ENCODE measurements around the gene WIPF1.

WIPF1 gene

DNA sequence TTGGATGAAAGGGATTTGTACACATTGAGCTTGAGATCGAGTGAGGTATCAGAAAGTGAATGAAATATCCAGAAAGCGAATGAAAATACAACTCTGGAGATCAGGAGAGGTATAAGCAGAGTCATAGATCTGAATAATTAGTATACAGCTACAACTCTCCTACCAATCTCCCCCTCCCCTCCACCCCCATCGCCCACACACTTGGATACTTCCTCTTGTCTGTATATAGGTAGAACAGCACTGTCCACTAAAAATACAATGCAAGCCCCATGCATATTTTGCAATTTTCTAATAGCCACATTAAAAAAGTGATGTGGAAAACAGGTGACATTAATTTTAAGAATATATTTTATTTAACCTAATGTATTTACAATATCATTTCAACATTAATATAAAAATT lies 23.7 kb upstream of the WIPF1 start:
- DNase-seq (ENCODE audit: low read depth), result no peak

DNA sequence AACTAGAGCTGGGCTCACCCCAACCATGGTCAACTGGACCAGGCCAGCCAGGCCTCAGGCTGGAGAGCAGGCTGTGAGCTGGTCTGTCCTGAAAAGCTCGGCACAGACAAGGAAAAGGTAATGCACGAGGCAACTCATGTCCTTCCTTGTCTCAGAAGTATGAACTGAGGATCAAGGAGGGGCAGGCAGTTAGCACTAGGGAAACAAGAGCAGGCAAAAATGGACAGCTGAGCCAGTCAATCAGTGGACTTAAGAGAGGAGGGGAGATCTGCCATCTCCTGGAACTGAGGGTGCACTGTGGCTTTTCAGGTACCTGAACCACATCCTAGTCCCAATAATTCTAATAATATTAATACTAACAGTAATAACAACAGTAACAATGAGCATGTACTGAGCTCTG lies 20.6 kb upstream of the WIPF1 start:
- no peak for DNase-seq (ENCODE audit: low read depth)

DNA sequence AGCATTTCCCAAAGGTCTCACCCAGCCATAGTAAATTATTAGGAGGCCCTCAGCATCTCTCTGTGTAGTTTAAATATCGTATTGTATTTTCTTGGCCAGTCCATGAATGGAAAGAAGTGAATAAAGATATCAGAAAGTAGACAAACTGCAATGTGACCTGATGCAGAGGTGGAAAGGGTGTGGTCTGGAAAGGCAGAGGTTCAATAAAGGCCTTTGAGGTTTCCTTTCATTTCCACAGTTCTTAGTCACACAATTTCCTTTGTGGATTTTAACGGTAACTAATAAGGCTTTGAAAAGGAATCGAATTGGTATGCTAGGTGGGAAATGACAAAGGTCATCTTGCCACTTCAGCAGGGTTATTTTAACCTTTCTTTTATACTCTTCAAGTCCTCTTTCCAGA lies 20.1 kb upstream of the WIPF1 start:
- DNase-seq (ENCODE audit: low read depth), result no peak

DNA sequence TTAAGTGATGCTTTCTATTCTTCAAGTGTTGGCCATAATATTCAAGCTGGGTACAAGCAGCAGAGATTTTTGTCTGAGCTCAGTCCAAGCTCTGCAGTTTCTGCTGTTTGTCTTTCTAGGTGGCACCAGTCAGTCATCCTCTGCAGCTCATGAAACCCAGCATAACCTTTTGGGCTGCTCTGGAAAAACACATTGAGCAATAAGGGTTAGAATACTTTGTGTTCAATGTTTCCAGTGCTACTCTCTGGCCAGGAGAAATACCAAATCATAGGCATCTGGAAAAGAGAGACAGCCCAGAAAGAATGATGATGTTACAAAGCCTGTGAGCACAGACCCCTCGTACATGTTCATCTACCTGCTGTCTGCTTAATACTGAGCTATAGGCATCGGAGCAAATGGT lies 19.5 kb upstream of the WIPF1 start:
- DNase-seq (ENCODE audit: low read depth), result no peak

DNA sequence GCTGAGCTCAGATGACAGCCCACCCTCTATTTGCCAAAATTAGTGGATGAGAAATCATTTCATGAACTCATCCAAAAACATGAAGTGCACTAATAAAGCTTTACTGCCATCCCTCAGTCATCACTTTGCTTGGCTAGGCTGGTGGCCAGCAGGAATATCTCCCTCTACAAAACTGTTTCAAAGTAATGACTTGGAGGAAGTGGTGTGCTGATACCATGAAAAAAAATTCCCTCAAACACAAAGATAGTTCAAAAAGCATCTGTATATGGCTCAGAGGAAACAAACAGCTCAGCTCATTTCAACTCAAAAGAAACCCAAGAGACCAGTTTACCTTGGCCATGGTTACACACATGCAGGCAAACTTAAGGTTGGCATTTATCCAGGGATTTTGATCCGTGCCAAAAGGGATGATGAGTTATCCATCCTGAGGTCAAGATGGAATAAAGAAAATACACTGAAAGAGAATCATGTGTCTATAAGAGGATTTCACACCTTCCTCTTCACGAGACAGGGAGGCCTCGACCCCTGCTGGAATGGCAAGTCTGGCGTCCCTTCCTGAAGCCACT lies 18.4 kb upstream of the WIPF1 start:
- DNase-seq (ENCODE audit: low read depth), result no peak

DNA sequence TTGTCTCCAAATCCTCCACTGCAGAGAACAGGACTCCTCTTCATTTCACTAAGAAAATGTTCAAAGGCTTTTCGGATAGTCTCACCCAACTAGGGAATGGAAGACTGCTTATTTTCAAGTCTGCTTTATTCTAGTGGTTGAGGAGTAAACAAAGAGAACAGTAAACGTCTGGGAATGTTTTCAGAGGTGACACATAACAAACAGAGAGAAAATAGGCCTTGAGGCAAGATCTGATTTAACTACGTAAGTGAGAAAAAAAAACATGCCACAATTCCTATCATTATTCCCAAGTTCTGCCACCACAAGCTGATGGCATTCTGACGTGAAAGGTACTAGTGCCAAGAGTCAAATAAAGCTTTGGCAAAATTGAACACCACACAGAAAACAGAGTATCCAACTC lies 16.7 kb upstream of the WIPF1 start:
- DNase-seq (ENCODE audit: low read depth), result no peak

DNA sequence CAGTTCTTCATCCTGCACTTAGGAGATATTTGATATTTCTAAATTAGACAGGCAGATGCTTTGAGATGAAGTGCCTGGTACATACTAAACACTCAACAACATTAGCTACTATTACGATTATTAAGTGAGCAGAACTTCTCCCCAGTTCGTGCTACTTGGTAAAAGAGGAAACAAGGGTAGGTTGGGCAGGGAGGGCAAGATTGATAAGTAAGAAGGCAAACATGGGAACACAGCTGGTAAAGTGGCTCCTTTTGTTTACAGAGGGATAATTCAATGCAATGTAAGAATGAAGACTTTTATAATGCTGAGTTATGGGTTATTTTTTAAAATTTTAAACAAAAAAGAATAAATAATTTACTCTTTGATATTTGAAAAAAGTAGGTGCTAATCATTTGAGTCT lies 15.9 kb upstream of the WIPF1 start:
- DNase-seq (ENCODE audit: low read depth), result no peak

DNA sequence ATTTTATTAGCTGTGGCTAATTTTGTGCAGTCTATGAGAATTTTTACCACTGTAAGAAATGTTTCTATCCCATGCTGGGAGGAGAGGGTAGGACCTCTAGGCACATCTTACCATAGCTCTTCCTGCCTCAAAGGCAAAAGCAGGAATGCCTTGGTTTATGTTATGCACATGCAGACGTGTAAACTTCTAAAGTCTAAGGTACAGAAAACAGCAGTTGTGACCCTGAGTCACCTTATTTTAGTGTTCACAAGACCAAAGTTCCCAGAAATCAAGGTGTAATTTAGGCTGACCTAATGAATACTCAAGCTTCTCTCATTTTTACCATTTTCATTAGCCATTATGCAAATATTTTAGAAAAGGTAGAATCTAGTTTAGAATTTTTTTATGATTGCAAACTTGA lies 15.4 kb upstream of the WIPF1 start:
- DNase-seq (ENCODE audit: low read depth), result no peak

DNA sequence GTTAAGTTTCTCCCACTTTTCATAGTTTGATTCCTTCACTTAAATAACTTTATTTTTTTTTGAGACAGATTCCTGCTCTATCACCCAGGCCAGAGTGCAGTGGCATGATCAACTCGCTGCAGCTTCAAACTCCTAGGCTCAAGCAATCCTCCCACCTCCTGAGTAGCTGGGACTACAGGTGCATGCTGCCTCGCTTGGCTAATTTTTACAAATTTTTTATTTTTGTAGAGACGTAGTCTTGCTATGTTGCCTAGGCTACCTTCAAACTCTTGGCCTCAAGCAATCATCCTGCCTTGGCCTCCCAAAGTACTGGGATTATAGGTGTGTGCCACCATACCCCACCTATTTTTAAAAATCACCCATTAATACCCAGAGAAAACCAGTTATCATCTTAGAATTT lies 14.2 kb upstream of the WIPF1 start:
- no peak for DNase-seq (ENCODE audit: low read depth)

DNA sequence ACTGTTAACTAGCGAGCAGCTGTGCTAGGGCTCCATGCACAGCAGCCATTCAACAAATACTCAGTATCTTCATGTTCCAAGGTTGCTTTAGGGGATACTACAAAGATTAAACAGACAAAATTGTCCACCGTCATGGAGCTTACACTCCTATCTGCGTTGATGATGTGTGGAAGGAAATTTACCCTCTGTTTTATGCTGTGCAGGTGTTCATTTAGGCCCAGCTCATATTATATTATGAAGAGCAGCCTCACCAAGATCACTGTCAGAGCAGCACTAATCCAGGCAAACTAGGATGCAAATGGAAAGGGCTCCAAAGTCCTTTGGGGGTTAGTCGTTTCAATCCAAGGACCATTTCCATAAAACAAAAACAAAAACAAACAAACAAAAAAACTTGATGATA lies 13.4 kb upstream of the WIPF1 start:
- DNase-seq (ENCODE audit: low read depth), result no peak

DNA sequence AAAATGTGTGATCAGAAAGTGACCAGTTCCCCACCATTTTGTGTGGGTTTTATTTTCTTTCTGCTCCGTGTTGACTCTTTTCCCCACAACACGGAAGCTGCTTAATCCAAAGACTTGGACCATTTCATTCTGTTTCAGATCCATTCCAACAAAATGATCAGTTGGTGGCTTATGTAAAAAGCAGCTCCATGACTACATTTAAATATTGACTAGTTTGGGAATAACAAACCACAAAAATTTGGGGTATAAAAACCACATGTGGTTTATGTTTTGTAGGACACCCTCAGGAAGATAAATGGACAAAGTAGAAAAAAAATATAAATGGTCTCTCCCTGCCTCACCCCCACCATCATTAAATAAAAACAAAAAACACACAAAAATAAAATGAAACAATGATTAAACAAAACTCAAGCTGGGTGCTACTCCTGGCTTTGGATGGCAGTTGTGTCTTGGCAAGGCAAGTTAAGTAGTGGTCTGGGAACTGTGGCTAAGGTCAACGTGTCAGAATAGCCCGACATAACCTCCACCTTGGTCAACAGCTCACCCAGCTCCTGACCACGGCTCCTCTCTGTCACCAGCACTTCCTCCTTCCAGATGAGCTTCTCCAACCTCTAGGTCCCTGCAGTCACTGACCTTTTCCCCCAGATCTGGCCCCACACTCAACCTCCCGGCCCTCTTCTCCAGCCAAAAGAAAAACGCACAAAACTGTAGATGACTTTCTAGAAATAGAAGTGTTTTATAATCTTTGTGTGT lies 12.8 kb upstream of the WIPF1 start:
- DNase-seq (ENCODE audit: low read depth), result no peak

DNA sequence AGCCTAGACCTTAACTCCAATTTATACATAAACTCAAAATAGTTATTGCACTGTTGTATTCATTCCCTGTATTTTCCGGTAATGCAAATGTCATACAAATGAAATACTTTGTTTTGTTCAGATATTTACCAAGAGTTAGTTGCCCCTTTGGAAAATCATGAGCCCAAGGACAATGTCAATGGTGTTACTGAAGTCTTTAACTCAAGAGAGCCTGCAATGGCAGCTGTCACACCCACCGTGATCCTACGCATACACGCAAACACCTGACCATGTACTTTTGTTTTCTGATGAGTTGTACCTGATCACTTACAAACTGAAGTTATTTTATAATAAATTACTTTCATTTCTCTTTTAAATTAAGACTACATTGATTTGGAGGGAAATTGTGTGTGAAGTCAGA lies 11.7 kb upstream of the WIPF1 start:
- DNase-seq (ENCODE audit: low read depth), result no peak

DNA sequence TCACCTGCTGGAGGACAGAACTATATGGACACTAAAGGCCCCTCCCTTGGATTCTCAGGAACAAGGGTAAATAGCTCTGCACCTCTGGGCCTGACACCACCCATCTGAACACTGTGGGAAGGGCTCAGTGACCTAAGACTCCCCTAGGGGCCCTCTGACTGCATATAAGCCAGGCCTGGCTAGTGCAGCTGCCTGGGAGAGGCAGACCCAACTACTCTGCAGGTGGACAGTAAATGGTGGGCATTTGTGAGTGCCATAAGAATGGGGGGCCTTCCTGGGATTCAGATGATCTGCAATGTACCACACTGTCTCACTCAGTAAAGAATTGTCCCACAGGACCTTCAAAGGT lies 11.2 kb upstream of the WIPF1 start:
- DNase-seq (ENCODE audit: low read depth), result no peak

DNA sequence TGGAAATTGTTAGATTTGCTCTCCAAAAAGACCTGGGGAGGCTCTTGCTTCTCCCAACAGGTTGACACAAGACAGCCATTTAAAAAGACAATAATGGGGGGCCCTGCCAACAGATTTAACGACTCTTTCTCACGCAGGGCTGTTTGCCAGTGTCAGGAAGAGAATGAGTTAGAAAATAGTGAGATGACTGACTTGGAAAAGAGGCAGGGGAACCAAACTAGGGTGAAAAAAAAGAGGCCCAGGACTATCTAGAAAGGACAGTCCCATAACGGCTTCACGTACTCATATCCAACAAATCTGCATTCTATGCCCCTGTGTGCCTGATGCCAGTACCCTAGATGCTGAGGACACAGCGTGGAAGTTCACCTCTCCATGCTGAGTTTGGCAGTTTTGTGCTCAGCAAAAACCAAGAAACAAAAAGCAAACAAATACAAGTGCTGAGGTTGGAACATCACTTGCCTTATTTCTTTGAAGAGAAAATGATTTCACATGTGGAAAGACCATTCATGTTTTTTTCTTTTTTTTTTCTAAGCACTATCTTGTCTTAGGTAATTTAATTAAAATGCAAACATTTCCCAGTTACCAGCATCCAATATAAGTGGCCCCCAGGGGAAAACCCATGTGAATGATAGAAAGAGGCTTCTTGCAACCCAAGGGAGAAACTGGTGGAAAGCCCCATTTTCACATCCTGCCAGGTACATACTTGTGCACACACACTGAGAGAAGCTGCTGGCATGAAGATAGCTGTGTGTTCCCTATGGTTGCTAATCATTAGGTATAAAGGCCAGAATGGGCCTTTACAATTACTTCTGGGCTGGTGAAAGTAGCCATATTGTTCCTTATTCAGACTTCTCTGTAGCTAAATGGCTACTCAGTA lies 10.6 kb upstream of the WIPF1 start:
- DNase-seq (ENCODE audit: low read depth), result no peak

DNA sequence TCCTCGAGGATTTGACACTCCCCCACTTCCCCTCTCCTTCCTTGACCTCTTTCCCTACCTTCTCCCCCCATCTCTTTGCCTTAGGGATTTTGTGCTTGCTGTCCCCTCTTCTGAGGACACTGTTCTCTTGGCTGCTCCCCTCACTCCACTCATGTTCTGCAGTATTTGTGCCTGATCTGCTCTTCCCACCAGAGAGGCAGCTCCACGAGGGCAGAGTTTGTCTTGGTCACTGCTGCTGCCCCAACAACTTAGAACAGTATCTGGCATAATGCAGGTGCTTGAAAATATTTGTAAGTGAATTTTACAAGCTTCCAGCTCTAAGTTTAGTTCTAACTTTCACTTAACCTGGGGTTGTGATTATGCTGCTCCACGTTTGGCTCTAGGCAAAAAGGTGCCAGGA lies 10.0 kb upstream of the WIPF1 start:
- DNase-seq (ENCODE audit: low read depth), result no peak

DNA sequence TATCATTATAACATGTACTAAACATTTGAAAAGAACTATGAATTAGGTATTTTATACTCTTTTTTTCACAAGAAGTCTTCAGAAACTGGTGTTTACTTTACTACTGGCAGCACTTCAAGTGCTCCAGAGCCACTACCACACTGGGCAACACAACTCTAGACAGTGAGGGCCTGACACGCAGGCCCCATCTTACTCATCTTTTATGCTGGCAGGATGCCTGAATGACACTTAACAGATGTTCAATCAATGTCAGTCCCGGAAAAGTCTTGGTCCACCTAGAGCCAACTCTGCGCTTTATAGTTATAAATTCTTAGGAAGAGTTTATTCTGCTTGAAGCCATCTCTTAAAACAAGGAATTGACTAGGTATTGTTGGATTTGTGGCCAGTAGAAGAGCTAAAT lies 8.7 kb upstream of the WIPF1 start:
- DNase-seq (ENCODE audit: low read depth), result peak; percentile 29

DNA sequence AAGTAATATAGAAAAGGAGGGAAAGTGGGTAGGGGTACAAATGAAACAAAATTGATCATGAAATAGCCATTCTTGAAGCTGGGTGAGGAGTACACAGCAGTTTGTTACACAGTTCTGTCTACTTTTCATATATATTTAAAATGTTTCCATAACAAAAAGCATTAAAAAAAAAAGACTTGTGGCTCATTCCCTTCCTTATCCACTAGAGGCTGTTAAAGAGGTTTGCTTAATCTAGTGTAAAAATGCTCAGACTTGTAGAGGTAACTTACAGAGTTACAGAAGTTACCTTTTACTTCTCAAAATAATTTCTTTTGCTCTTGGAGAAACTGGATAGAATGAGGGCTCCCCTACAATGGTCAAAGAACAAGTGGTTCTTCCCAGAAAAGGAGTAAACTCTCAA lies 8.1 kb upstream of the WIPF1 start:
- DNase-seq (ENCODE audit: low read depth), result no peak

DNA sequence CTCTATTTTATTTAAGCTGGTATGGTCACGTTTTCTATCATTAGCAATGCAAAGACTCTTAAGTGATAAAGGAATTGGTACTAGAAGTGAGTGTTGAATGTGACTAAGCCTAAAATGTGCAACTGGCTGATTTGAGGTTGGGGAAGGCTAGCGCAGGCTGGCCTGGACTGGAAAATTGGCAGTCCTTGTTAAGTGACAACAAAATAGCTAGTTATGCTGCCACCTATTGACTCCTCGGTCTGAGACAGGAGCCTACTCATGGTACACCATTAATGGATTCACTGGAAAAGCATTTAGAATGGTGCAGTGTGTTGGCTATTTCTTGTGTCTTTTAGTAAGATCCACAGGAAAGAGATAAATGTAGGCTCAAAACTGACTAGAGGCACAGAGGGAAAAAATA lies 5.7 kb upstream of the WIPF1 start:
- DNase-seq (ENCODE audit: low read depth), result peak; percentile 21

DNA sequence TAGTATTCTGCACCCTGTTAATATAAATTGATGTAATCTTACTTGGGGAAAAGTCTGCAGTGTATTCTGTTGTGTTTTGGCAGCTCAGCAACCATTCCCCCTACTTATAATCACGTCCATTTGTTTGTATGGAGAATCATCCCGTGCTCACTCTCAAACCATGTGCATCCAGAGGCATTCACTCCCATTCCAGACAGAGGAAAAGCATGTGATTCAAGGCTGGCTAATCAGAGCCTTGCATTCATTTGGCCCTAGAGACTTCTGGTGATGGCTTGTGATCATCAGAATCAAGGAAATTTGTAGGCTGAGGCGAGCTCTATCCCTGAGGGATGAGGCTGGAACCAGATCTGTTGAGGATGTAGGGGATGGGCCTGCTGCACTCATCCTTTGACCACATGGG lies 5.1 kb upstream of the WIPF1 start:
- no peak for DNase-seq (ENCODE audit: low read depth)

DNA sequence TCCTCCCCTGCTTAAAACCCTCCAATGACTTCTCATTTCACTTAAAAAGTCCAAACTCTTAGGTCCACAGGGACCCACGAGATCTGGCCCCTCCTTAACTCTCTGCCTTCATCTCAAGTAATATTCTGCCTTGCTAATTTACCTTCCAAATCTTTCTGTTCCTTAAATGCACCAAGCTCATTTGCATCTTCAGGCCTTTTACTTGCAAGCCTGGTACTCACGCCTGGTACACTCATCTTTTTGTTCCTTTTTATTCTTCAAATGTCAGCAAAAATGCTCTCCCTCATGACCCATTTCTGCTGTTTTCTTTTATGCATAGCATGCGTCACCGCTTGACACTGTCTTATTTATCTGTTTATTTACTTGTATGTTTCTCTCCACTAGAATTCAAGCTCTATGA lies 2.7 kb upstream of the WIPF1 start:
- DNase-seq (ENCODE audit: low read depth), result no peak

DNA sequence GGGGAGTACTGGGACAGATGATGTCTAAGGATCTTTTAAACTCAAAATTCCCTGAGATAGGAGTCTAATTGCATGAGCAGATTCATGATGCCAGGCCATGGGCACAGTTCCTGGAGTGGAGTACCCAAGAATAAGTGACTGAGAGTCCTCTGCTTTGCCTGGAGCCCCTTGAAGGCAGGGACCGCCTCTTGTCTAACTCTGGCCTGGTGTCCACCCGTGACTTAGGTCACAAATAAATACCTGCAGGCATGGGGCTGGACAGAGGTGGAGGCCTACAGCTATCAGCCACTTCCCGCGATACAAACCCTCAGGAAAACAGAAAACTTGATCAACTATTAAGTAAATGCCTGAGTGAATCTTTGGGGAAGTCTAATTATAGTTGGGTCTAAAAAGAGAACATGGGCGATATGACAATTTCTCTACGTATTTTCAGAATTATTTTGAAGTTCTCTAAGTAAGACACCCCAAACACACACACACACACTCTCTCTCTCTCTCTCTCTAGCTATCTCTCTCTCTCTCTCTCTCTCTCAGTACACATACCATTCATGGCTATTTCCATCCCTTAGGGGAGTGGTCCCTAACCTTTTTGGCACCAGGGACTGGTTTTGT lies 1.8 kb upstream of the WIPF1 start:
- DNase-seq (ENCODE audit: low read depth), result no peak

DNA sequence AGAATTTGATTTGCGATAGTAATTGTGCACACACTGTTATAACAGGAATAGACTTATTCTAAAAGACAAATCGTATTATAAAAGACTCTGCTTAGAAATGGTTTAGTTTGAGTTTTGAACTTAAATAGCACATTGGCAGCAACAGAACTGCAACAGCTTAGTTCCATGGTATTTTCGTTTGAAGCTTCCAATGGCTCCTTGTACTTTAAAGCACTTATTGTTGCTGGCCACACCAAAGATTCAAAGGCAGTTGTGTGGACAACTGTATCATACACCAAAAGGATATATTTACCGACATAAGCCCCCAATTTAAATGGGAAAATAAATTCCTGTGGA lies 627 bp downstream of the WIPF1 start:
- DNase-seq (ENCODE audit: low read depth), result no peak

DNA sequence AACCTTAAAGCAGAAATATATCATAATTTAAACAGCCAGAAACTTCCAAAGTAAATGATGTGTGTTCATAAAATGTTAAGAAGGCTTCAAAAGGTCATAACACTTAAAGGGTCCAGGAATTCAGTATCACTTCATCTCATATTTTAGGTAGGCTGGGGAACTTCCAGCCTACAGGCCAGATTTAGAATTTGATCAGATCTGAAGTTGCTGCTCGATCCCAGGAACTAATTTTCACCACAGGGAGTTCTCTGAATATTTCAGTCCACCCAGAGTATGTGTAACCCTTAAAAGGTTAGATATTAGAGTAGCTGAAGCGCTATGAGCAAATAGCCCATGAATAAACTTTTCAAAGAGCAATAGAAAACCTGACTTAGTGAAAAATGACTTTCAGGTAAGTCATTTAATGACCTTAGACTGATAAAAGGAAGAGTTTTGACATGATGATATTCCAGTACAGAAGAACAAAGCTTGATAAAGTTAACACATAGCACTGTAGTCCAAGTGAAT lies 1.7 kb downstream of the WIPF1 start:
- DNase-seq (ENCODE audit: low read depth), result no peak

Measured in activated T-helper 1 cell treated with Interleukin-2 at 50 U/mL for 16 hours (primary cell).